HEK293T (cell line): ENCODE data around the gene CWF19L2.

Experiments used
- CTCF ChIA-PET: fragments of 350-600 bp; formaldehyde crosslinking; extraction: SDS; loops from one replicate; lab custom pipeline; 2021; ENCODE audit warnings: antibody characterized with exemption, inconsistent platforms; lab: Yijun Ruan, JAX
- POLR2A ChIA-PET: fragments of 350-600 bp; formaldehyde crosslinking; extraction: SDS; loops from one replicate; lab custom pipeline; 2020; ENCODE audit warnings: antibody characterized with exemption, inconsistent platforms; lab: Yijun Ruan, JAX
- DNase-seq: peaks from one replicate; pipeline ENCODE4 v3.0.0; 2012; ENCODE audit warnings: mixed read lengths; ENCODE audit errors: extremely low spot score
- ARNT ChIP-seq: fragments of 450-650 bp; IDR thresholded peaks from 2 replicates; pipeline ENCODE4 v1.6.1; 2017; ENCODE audit warnings: mild to moderate bottlenecking
- BHLHE40 ChIP-seq: fragments of 450-650 bp; IDR thresholded peaks from 2 replicates; pipeline ENCODE4 v1.6.1; 2016; ENCODE audit warnings: mild to moderate bottlenecking, moderate library complexity, borderline replicate concordance
- CTBP1 ChIP-seq: fragments of 450-650 bp; IDR thresholded peaks from 2 replicates; pipeline ENCODE4 v1.6.1; 2016; ENCODE audit warnings: borderline replicate concordance
- ELF4 ChIP-seq: fragments of 450-650 bp; IDR thresholded peaks from 2 replicates; pipeline ENCODE4 v1.6.1; 2017; ENCODE audit warnings: antibody characterized with exemption
- FOXA1 ChIP-seq: fragments of 450-650 bp; IDR thresholded peaks from 2 replicates; pipeline ENCODE4 v1.6.1; 2016; ENCODE audit warnings: mild to moderate bottlenecking
- FOXK2 ChIP-seq: fragments of 450-650 bp; IDR thresholded peaks from 2 replicates; pipeline ENCODE4 v1.6.1; 2016; ENCODE audit warnings: mild to moderate bottlenecking
- FOXM1 ChIP-seq: fragments of 450-650 bp; IDR thresholded peaks from 2 replicates; pipeline ENCODE4 v1.6.1; 2017; ENCODE audit warnings: mild to moderate bottlenecking, borderline replicate concordance
- HDGF ChIP-seq: fragments of 450-650 bp; IDR thresholded peaks from 2 replicates; pipeline ENCODE4 v1.6.1; 2017; ENCODE audit warnings: antibody characterized with exemption, borderline replicate concordance
- L3MBTL2 ChIP-seq: fragments of 450-650 bp; conservative IDR thresholded peaks from 2 replicates; pipeline ENCODE4 v1.6.1; 2016; ENCODE audit warnings: mild to moderate bottlenecking
- LEF1 ChIP-seq: fragments of 450-650 bp; IDR thresholded peaks from 2 replicates; pipeline ENCODE4 v1.6.1; 2017; ENCODE audit warnings: mild to moderate bottlenecking, borderline replicate concordance
- NFRKB ChIP-seq: fragments of 450-650 bp; IDR thresholded peaks from 2 replicates; pipeline ENCODE4 v1.6.1; 2016; ENCODE audit warnings: mild to moderate bottlenecking, moderate library complexity
- PKNOX1 ChIP-seq: fragments of 450-650 bp; IDR thresholded peaks from 2 replicates; pipeline ENCODE4 v1.6.1; 2016
- SP1 ChIP-seq: fragments of 450-650 bp; IDR thresholded peaks from 2 replicates; pipeline ENCODE4 v1.6.1; 2017
- SUZ12 ChIP-seq: fragments of 450-650 bp; IDR thresholded peaks from 2 replicates; pipeline ENCODE4 v1.6.1; 2016; ENCODE audit warnings: mild to moderate bottlenecking
- TARDBP ChIP-seq: fragments of 450-650 bp; IDR thresholded peaks from 2 replicates; pipeline ENCODE4 v1.6.1; 2016
- ZNF384 ChIP-seq: fragments of 450-650 bp; IDR thresholded peaks from 2 replicates; pipeline ENCODE4 v1.6.1; 2016

Gene CWF19L2

DNA sequence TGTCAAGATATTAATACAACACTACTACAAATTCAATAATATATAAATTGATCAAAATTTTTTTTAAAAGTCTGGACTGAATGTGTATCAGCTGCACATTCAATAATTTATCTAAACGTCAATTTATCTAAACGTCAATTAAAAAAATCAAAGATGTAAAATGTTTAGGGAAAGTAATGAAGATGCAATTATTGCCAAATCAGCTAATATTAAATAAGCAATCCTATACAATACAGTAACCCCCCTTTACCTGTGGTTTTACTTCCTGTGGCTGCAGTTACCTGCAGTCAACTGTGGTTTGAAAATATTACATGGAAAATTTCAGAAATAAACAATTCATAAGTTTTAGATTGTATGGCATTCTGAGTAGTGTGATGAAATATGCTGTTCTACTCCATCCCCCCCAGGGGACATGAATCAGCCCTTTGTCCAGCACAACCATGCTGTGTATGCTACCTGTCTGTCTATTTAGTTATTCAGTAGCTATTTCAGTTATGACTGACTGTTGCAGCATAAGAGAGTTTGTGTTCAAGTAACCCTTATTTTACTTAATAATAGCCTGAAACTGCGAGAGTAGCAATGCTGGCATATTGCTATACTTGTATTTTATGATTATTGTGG lies 72.2 kb downstream of the CWF19L2 start:
- TF ChIP-seq ELF4 (no peak), BHLHE40 (no peak), TARDBP (no peak), FOXA1 (no peak), PKNOX1 (no peak), SUZ12 (no peak), CTBP1 (no peak), FOXK2 (no peak), L3MBTL2 (no peak), ARNT (no peak), HDGF (no peak), LEF1 (no peak), ZNF384 (no peak), SP1 (no peak), NFRKB (no peak), FOXM1 (no peak)
- DNase-seq = no peak
- ChIA-PET POLR2A (no interaction called here), CTCF (no interaction called here)

GRCh38 chr11:107384144-107384852 lies 73.3 kb downstream of the CWF19L2 start:
- no peak for TF ChIP-seq CTBP1
- no peak for TF ChIP-seq L3MBTL2
- TF ChIP-seq ARNT = no peak
- no peak for TF ChIP-seq BHLHE40
- TF ChIP-seq FOXA1 = no peak
- no peak for TF ChIP-seq NFRKB
- no peak for TF ChIP-seq TARDBP
- no peak for TF ChIP-seq ZNF384
- no peak for DNase-seq
- CTCF ChIA-PET = no interaction called here
- POLR2A ChIA-PET = no interaction called here

- CTCF ChIA-PET = no interaction called here
- TF ChIP-seq ARNT (no peak), FOXM1 (no peak), SP1 (no peak), FOXK2 (no peak), BHLHE40 (no peak), SUZ12 (no peak), LEF1 (no peak), ELF4 (no peak), FOXA1 (no peak), HDGF (no peak), PKNOX1 (no peak), NFRKB (no peak), ZNF384 (no peak), TARDBP (no peak)
- POLR2A ChIA-PET = no interaction called here
- no peak for DNase-seq
Measured at GRCh38 chr11:107372439-107372838, 85.2 kb downstream of the CWF19L2 start.

- DNase-seq = no peak
- ChIA-PET CTCF (no interaction called here), POLR2A (no interaction called here)
- TF ChIP-seq BHLHE40 (no peak), ARNT (no peak)
Measured at GRCh38 chr11:107370390-107370789, 87.2 kb downstream of the CWF19L2 start.

DNA sequence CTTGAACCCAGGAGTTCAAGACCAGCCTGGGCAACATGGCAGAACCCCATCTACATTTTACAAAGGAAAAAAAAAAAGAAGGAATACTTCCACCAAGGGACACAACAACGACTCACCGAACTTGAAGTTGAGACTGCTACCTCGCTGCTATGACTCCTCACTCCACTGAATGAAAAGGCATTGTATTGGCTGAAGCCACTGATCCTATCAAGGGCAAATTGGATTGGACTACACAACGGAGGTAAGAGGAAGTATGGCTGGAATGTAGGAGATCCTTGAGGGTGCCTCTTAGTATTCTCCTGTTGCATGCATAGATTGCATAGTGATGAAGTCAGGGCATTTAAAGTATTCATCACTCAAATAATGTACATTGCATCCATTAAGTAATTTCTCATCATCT lies 97.9 kb downstream of the CWF19L2 start:
- TF ChIP-seq SUZ12 (no peak), L3MBTL2 (no peak), ZNF384 (no peak), CTBP1 (no peak), FOXM1 (no peak), HDGF (no peak), ARNT (no peak), PKNOX1 (no peak), BHLHE40 (no peak), FOXK2 (no peak), TARDBP (no peak), FOXA1 (no peak), SP1 (no peak), NFRKB (no peak), ELF4 (no peak), LEF1 (no peak)
- CTCF ChIA-PET = no interaction called here
- no peak for DNase-seq
- POLR2A ChIA-PET = no interaction called here

DNA sequence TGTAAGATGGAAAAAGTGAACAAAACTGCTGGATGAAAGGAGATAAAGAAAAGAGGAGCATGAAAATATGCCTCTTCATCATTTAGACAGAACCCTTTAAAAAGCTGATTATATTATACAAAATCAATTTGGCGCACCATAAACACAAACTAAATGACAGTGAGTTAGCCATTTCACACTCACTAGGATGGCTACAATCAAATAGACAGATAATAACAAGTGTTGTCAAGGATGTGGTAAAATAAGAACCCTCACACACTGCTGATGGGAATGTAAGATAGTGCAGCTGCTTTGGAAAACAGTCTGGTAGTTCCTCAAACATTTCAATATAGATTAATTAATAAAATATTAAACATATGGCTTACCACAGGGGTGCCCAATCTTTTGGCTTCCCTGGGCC lies 99.7 kb downstream of the CWF19L2 start:
- DNase-seq = no peak
- ChIA-PET POLR2A (no interaction called here), CTCF (no interaction called here)
- TF ChIP-seq CTBP1 (no peak), PKNOX1 (no peak), SUZ12 (no peak), ZNF384 (no peak), BHLHE40 (no peak), FOXK2 (no peak), NFRKB (no peak), FOXM1 (no peak), ARNT (no peak), ELF4 (no peak), TARDBP (no peak), FOXA1 (no peak), L3MBTL2 (no peak)
